BLaER1 (cell line): ENCODE data around the gene SPOCK1.

Source experiments
- H3K27ac ChIP-seq: shearing (Covaris generic); formaldehyde crosslinking; 2 replicates; pipeline ENCODE4 v1.8.1; 2022
- H3K27me3 ChIP-seq: shearing (Covaris generic); formaldehyde crosslinking; 2 replicates; pipeline ENCODE4 v1.8.1; 2022
- H3K36me3 ChIP-seq: shearing (Covaris generic); formaldehyde crosslinking; 2 replicates; pipeline ENCODE4 v1.8.1; 2022
- H3K4me1 ChIP-seq: shearing (Covaris generic); formaldehyde crosslinking; 2 replicates; pipeline ENCODE4 v1.8.1; 2022
- H3K4me2 ChIP-seq: shearing (Covaris generic); formaldehyde crosslinking; 2 replicates; pipeline ENCODE4 v1.8.1; 2022
- H3K4me3 ChIP-seq: shearing (Covaris generic); formaldehyde crosslinking; 2 replicates; pipeline ENCODE4 v1.8.1; 2022
- H3K9ac ChIP-seq: shearing (Covaris generic); formaldehyde crosslinking; 2 replicates; pipeline ENCODE4 v1.8.1; 2022
- H3K9me3 ChIP-seq: shearing (Covaris generic); formaldehyde crosslinking; 2 replicates; pipeline ENCODE4 v1.8.1; 2022
- H4K20me1 ChIP-seq: shearing (Covaris generic); formaldehyde crosslinking; 2 replicates; pipeline ENCODE4 v1.8.1; 2022
- Cebpa-rat ChIP-seq: shearing (Covaris generic); IDR thresholded peaks from 2 replicates; pipeline ENCODE4 v1.8.1; 2022

Gene SPOCK1

GRCh38 chr5:137357436-137357835, 141.7 kb downstream of the SPOCK1 start:
- no peak overlapping the region for H3K4me2 ChIP-seq
- TF ChIP-seq Cebpa-rat, result no peak
- H3K9me3 ChIP-seq, result no peaks in the 10 kb centered on the region
- no peaks in the 10 kb centered on the region for H3K36me3 ChIP-seq
- H3K27ac ChIP-seq, result no peak overlapping the region
- no peaks in the 10 kb centered on the region for H4K20me1 ChIP-seq
- no peak overlapping the region for H3K4me3 ChIP-seq
- no peaks in the 10 kb centered on the region for H3K27me3 ChIP-seq
- H3K4me1 ChIP-seq, result no peaks in the 10 kb centered on the region
- H3K9ac ChIP-seq, result no peak overlapping the region

DNA sequence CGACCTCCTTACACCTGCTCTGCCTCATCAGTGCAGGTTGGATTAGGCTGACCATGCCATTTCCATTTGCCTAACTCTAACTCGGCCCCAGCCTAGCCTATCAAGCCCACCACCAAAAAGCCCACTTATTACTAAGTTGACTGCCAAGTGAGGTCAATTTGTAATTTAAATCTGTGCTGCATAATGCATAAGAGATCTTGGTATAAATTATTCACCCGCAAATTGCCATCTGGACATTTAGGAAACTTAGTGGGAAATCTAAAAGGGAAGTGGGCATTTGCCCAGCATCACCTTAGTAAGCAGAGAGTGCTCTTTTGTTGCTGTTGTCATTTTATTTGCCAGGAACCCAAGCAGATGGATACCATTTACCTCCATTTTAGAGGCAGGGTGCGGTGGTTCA, 143.0 kb downstream of the SPOCK1 start:
- no peak for TF ChIP-seq Cebpa-rat
- Histone ChIP-seq H3K27ac (no peak overlapping the region), H3K9me3 (no peaks in the 10 kb centered on the region), H3K4me3 (no peak overlapping the region), H3K4me1 (no peaks in the 10 kb centered on the region), H4K20me1 (no peaks in the 10 kb centered on the region), H3K4me2 (no peak overlapping the region), H3K9ac (no peak overlapping the region), H3K36me3 (no peaks in the 10 kb centered on the region), H3K27me3 (no peaks in the 10 kb centered on the region)

- TF ChIP-seq Cebpa-rat, result no peak
- H3K4me3 ChIP-seq, result no peak overlapping the region
- H3K27ac ChIP-seq, result no peak overlapping the region
- no peak overlapping the region for H3K9ac ChIP-seq
- H3K27me3 ChIP-seq, result no peaks in the 10 kb centered on the region
- H4K20me1 ChIP-seq, result no peaks in the 10 kb centered on the region
- no peaks in the 10 kb centered on the region for H3K9me3 ChIP-seq
- no peaks in the 10 kb centered on the region for H3K36me3 ChIP-seq
- no peak overlapping the region for H3K4me2 ChIP-seq
- H3K4me1 ChIP-seq, result no peaks in the 10 kb centered on the region
Observed at GRCh38 chr5:137355708-137356107, 143.4 kb downstream of the SPOCK1 start.

GRCh38 chr5:137352095-137352494, 147.0 kb downstream of the SPOCK1 start:
- H3K4me1 ChIP-seq, result no peaks in the 10 kb centered on the region
- no peak overlapping the region for H3K4me3 ChIP-seq
- no peaks in the 10 kb centered on the region for H3K36me3 ChIP-seq
- TF ChIP-seq Cebpa-rat, result no peak
- no peak overlapping the region for H3K27ac ChIP-seq
- no peak overlapping the region for H3K9ac ChIP-seq
- no peaks in the 10 kb centered on the region for H3K9me3 ChIP-seq
- H3K27me3 ChIP-seq, result no peaks in the 10 kb centered on the region
- H4K20me1 ChIP-seq, result no peaks in the 10 kb centered on the region
- H3K4me2 ChIP-seq, result no peak overlapping the region

DNA sequence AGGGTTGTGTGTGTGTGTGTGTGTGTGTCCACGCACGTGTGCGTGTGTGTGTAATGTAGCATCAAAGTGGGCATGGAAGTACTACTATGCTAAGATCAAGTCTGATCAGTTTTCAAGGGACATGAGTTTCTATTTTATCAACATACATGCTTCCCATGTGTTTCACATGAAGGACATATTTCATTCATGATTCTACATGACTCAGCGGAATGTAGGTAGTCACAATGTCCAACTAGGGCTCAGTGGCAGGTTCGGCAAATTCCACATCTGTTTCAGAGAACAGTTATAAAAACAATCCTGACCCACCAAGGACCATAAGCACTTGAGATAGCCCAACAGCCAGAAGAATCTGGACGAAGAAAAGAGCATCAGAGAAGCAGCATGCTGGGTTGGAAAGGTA, 148.3 kb downstream of the SPOCK1 start:
- Histone ChIP-seq H3K4me2 (no peak overlapping the region), H3K9me3 (no peaks in the 10 kb centered on the region), H3K27me3 (no peaks in the 10 kb centered on the region), H3K9ac (no peak overlapping the region), H3K4me1 (no peaks in the 10 kb centered on the region), H4K20me1 (no peaks in the 10 kb centered on the region), H3K27ac (no peak overlapping the region), H3K4me3 (no peak overlapping the region), H3K36me3 (no peaks in the 10 kb centered on the region)
- no peak for TF ChIP-seq Cebpa-rat

GRCh38 chr5:137348759-137349158, 150.4 kb downstream of the SPOCK1 start:
- H3K9ac ChIP-seq, result no peak overlapping the region
- no peaks in the 10 kb centered on the region for H3K27me3 ChIP-seq
- no peak overlapping the region for H3K4me3 ChIP-seq
- no peaks in the 10 kb centered on the region for H3K9me3 ChIP-seq
- no peak overlapping the region for H3K27ac ChIP-seq
- no peak overlapping the region for H3K4me2 ChIP-seq
- no peak for TF ChIP-seq Cebpa-rat
- H3K4me1 ChIP-seq, result no peaks in the 10 kb centered on the region
- no peaks in the 10 kb centered on the region for H3K36me3 ChIP-seq
- no peaks in the 10 kb centered on the region for H4K20me1 ChIP-seq

GRCh38 chr5:137347865-137348264, 151.3 kb downstream of the SPOCK1 start:
- Histone ChIP-seq H3K9me3 (no peaks in the 10 kb centered on the region), H3K9ac (no peak overlapping the region), H3K4me2 (no peak overlapping the region), H4K20me1 (no peaks in the 10 kb centered on the region), H3K4me3 (no peak overlapping the region), H3K36me3 (no peaks in the 10 kb centered on the region), H3K4me1 (no peaks in the 10 kb centered on the region), H3K27me3 (no peaks in the 10 kb centered on the region), H3K27ac (no peak overlapping the region)
- no peak for TF ChIP-seq Cebpa-rat

- H3K4me2 ChIP-seq, result no peak overlapping the region
- no peaks in the 10 kb centered on the region for H4K20me1 ChIP-seq
- H3K36me3 ChIP-seq, result no peaks in the 10 kb centered on the region
- H3K9me3 ChIP-seq, result no peaks in the 10 kb centered on the region
- H3K27me3 ChIP-seq, result no peaks in the 10 kb centered on the region
- no peak overlapping the region for H3K9ac ChIP-seq
- no peak overlapping the region for H3K4me3 ChIP-seq
- no peak for TF ChIP-seq Cebpa-rat
- no peaks in the 10 kb centered on the region for H3K4me1 ChIP-seq
- no peak overlapping the region for H3K27ac ChIP-seq
Observed at GRCh38 chr5:137346281-137346680, 152.8 kb downstream of the SPOCK1 start.

GRCh38 chr5:137345396-137345795, 153.7 kb downstream of the SPOCK1 start:
- H3K4me1 ChIP-seq, result no peaks in the 10 kb centered on the region
- no peak overlapping the region for H3K9ac ChIP-seq
- no peak overlapping the region for H3K4me2 ChIP-seq
- H4K20me1 ChIP-seq, result no peaks in the 10 kb centered on the region
- no peak for TF ChIP-seq Cebpa-rat
- H3K9me3 ChIP-seq, result no peaks in the 10 kb centered on the region
- no peaks in the 10 kb centered on the region for H3K36me3 ChIP-seq
- no peaks in the 10 kb centered on the region for H3K27me3 ChIP-seq
- no peak overlapping the region for H3K27ac ChIP-seq
- H3K4me3 ChIP-seq, result no peak overlapping the region

GRCh38 chr5:137344723-137345322, 154.3 kb downstream of the SPOCK1 start:
- no peak for TF ChIP-seq Cebpa-rat
- H3K27ac ChIP-seq, result no peak overlapping the region
- H3K4me3 ChIP-seq, result no peak overlapping the region
- no peaks in the 10 kb centered on the region for H3K36me3 ChIP-seq
- H3K27me3 ChIP-seq, result no peaks in the 10 kb centered on the region
- no peak overlapping the region for H3K9ac ChIP-seq
- H3K9me3 ChIP-seq, result no peaks in the 10 kb centered on the region
- H4K20me1 ChIP-seq, result no peaks in the 10 kb centered on the region
- H3K4me2 ChIP-seq, result no peak overlapping the region
- H3K4me1 ChIP-seq, result no peaks in the 10 kb centered on the region

- Histone ChIP-seq H3K27me3 (no peaks in the 10 kb centered on the region), H3K9ac (no peak overlapping the region), H3K27ac (no peak overlapping the region), H3K4me2 (no peak overlapping the region), H3K36me3 (no peaks in the 10 kb centered on the region), H3K4me3 (no peak overlapping the region), H3K4me1 (no peaks in the 10 kb centered on the region), H3K9me3 (no peaks in the 10 kb centered on the region), H4K20me1 (no peaks in the 10 kb centered on the region)
- TF ChIP-seq Cebpa-rat, result no peak
Observed at GRCh38 chr5:137344021-137344420, 155.1 kb downstream of the SPOCK1 start.
